WTC11 (cell line): ENCODE measurements around the gene ABCC4.

Experiments
- ATF3 ChIP-seq: sonication (generic); formaldehyde crosslinking; conservative IDR thresholded peaks from 2 replicates; pipeline ENCODE4 v1.8.1; 2022; ENCODE audit warnings: mild to moderate bottlenecking, missing genetic modification reagents
- E2F4 ChIP-seq: sonication (generic); formaldehyde crosslinking; IDR thresholded peaks from 2 replicates; pipeline ENCODE4 v1.8.1; 2022; ENCODE audit warnings: low read depth, mild to moderate bottlenecking, moderate library complexity, missing genetic modification reagents, borderline replicate concordance
- ELF4 ChIP-seq: sonication (generic); formaldehyde crosslinking; IDR thresholded peaks from 2 replicates; pipeline ENCODE4 v1.8.1; 2022; ENCODE audit warnings: low read depth, mild to moderate bottlenecking, moderate library complexity, missing genetic modification reagents
- JUN ChIP-seq: sonication (generic); formaldehyde crosslinking; IDR thresholded peaks from 2 replicates; pipeline ENCODE4 v1.8.0; 2023; ENCODE audit warnings: mild to moderate bottlenecking, missing genetic modification reagents
- NR2C2 ChIP-seq: sonication (generic); formaldehyde crosslinking; IDR thresholded peaks from 2 replicates; pipeline ENCODE4 v1.8.0; 2022; ENCODE audit warnings: mild to moderate bottlenecking, missing genetic modification reagents
- PRRX2 ChIP-seq: fragments of 250-450 bp; sonication (Bioruptor Pico); IDR thresholded peaks from 2 replicates; pipeline ENCODE4 v1.8.0; 2021; ENCODE audit warnings: mild to moderate bottlenecking
- RELA ChIP-seq: sonication (generic); formaldehyde crosslinking; IDR thresholded peaks from 2 replicates; pipeline ENCODE4 v1.8.1; 2022; ENCODE audit warnings: missing genetic modification reagents, mild to moderate bottlenecking, borderline replicate concordance
- USF2 ChIP-seq: sonication (generic); formaldehyde crosslinking; IDR thresholded peaks from 2 replicates; pipeline ENCODE4 v1.8.1; 2023; ENCODE audit warnings: mild to moderate bottlenecking, missing genetic modification reagents, moderate library complexity
- ZNF232 ChIP-seq: sonication (generic); formaldehyde crosslinking; IDR thresholded peaks from 2 replicates; pipeline ENCODE4 v1.8.0; 2022; ENCODE audit warnings: mild to moderate bottlenecking, missing genetic modification reagents
- ZNF396 ChIP-seq: fragments of 250-450 bp; sonication (Bioruptor Pico); IDR thresholded peaks from 2 replicates; pipeline ENCODE4 v1.8.0; 2021; ENCODE audit warnings: mild to moderate bottlenecking, moderate library complexity, borderline replicate concordance
- TF ChIP-seq, protein P1 (sequence below): sonication (generic); formaldehyde crosslinking; IDR thresholded peaks from 2 replicates; pipeline ENCODE4 v1.8.0; 2023; ENCODE audit warnings: missing genetic modification reagents
- TF ChIP-seq, protein P2 (sequence below): sonication (generic); formaldehyde crosslinking; IDR thresholded peaks from 2 replicates; pipeline ENCODE4 v1.8.1; 2022; ENCODE audit warnings: low read depth, missing genetic modification reagents, borderline replicate concordance
- TF ChIP-seq, protein P3 (sequence below): fragments of 200-600 bp; IDR thresholded peaks from 2 replicates; pipeline ENCODE4 v1.8.0; 2022; ENCODE audit warnings: antibody characterized with exemption

GRCh38 chr13:94984958-94985357 lies 316.3 kb downstream of the ABCC4 start:
- TF ChIP-seq, protein P1, sequence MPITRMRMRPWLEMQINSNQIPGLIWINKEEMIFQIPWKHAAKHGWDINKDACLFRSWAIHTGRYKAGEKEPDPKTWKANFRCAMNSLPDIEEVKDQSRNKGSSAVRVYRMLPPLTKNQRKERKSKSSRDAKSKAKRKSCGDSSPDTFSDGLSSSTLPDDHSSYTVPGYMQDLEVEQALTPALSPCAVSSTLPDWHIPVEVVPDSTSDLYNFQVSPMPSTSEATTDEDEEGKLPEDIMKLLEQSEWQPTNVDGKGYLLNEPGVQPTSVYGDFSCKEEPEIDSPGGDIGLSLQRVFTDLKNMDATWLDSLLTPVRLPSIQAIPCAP, result no peak
- TF ChIP-seq ATF3 (CRISPR knock-in tag), result no peak
- TF ChIP-seq, protein P2, sequence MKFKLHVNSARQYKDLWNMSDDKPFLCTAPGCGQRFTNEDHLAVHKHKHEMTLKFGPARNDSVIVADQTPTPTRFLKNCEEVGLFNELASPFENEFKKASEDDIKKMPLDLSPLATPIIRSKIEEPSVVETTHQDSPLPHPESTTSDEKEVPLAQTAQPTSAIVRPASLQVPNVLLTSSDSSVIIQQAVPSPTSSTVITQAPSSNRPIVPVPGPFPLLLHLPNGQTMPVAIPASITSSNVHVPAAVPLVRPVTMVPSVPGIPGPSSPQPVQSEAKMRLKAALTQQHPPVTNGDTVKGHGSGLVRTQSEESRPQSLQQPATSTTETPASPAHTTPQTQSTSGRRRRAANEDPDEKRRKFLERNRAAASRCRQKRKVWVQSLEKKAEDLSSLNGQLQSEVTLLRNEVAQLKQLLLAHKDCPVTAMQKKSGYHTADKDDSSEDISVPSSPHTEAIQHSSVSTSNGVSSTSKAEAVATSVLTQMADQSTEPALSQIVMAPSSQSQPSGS (CRISPR knock-in tag), result no peak
- no peak for TF ChIP-seq NR2C2 (CRISPR knock-in tag)
- TF ChIP-seq, protein P3, sequence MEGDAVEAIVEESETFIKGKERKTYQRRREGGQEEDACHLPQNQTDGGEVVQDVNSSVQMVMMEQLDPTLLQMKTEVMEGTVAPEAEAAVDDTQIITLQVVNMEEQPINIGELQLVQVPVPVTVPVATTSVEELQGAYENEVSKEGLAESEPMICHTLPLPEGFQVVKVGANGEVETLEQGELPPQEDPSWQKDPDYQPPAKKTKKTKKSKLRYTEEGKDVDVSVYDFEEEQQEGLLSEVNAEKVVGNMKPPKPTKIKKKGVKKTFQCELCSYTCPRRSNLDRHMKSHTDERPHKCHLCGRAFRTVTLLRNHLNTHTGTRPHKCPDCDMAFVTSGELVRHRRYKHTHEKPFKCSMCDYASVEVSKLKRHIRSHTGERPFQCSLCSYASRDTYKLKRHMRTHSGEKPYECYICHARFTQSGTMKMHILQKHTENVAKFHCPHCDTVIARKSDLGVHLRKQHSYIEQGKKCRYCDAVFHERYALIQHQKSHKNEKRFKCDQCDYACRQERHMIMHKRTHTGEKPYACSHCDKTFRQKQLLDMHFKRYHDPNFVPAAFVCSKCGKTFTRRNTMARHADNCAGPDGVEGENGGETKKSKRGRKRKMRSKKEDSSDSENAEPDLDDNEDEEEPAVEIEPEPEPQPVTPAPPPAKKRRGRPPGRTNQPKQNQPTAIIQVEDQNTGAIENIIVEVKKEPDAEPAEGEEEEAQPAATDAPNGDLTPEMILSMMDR, result no peak
- TF ChIP-seq USF2 (CRISPR knock-in tag), result no peak
- no peak for TF ChIP-seq E2F4 (CRISPR knock-in tag)
- TF ChIP-seq JUN (CRISPR knock-in tag), result no peak
- no peak for TF ChIP-seq ZNF232 (CRISPR knock-in tag)
- TF ChIP-seq RELA, result no peak
- no peak for TF ChIP-seq ZNF396
- no peak for TF ChIP-seq ELF4
- TF ChIP-seq PRRX2 (CRISPR knock-in tag), result no peak
